Neutrophil (primary cell): ENCODE measurements around the gene CLEC10A.

ENCODE experiments used
- H3K27ac ChIP-seq: fragments of 200-600 bp; sonication (generic); 2 replicates; pipeline ENCODE4 v1.5.1; 2016; ENCODE audit warnings: mild to moderate bottlenecking, moderate library complexity
- H3K27me3 ChIP-seq: fragments of 200-600 bp; sonication (generic); 2 replicates; pipeline ENCODE4 v1.6.0; 2016; ENCODE audit warnings: mild to moderate bottlenecking
- H3K36me3 ChIP-seq: fragments of 200-600 bp; sonication (generic); 2 replicates; pipeline ENCODE4 v1.5.1; 2017
- H3K4me1 ChIP-seq, 2 experiments: fragments of 200-600 bp in 1 of 2; sonication (generic) in 1 of 2; 1 replicate in 1 of 2; 2 replicates in 1 of 2; pipeline versions ENCODE4 v1.5.1 to v1.6.1; 2013 to 2016; ENCODE audit warnings: low read depth in 1 of 2, low read length in 1 of 2, mild to moderate bottlenecking in 1 of 2, moderate library complexity in 1 of 2; ENCODE audit not compliant: control insufficient read depth in 1 of 2, insufficient read depth in 1 of 2
- H3K4me3 ChIP-seq, 2 experiments: fragments of 200-600 bp in 1 of 2; sonication (generic) in 1 of 2; 1 replicate in 1 of 2; 2 replicates in 1 of 2; pipeline ENCODE4 v1.5.1; 2013 to 2016; ENCODE audit warnings: low read depth in 1 of 2, low read length in 1 of 2, mild to moderate bottlenecking in 1 of 2, moderate library complexity in 1 of 2
- H3K9me3 ChIP-seq: fragments of 200-600 bp; sonication (generic); 2 replicates; pipeline ENCODE4 v1.5.1; 2016
- CTCF ChIP-seq: fragments of 200-600 bp; sonication (generic); IDR thresholded peaks from 2 replicates; pipeline ENCODE4 v1.5.1; 2016; ENCODE audit warnings: antibody characterized with exemption

CLEC10A gene

GRCh38 chr17:7114241-7114874 is 34.3 kb upstream of the CLEC10A start, which contains the start of gene ASGR2:
ASGR2 (minus strand) TSS chr17:7114822; CDS start chr17:7114240, 582 bp downstream.
- Histone ChIP-seq H3K36me3 (no peaks in the 10 kb centered on the region), H3K4me1 (peaks cover 3% of the 10 kb centered on the region in 2 experiments), H3K27ac (no peak within 1 kb of the TSS), H3K9me3 (no peaks in the 10 kb centered on the region), H3K4me3 (no peak within 1 kb of the TSS), H3K27me3 (peaks cover 71% of the 10 kb centered on the region)
- TF ChIP-seq CTCF, result no peak

GRCh38 chr17:7113273-7114071 is 33.4 kb upstream of the CLEC10A start:
- no peak overlapping the region for H3K27ac ChIP-seq
- TF ChIP-seq CTCF, result no peak
- no peaks in the 10 kb centered on the region for H3K36me3 ChIP-seq
- H3K4me3 ChIP-seq, result no peak overlapping the region
- peaks cover 3% of the 10 kb centered on the region in 2 experiments for H3K4me1 ChIP-seq
- no peaks in the 10 kb centered on the region for H3K9me3 ChIP-seq
- peaks cover 67% of the 10 kb centered on the region for H3K27me3 ChIP-seq

GRCh38 chr17:7112510-7113108 is 32.6 kb upstream of the CLEC10A start:
- Histone ChIP-seq H3K4me1 (peaks cover 3% of the 10 kb centered on the region in 2 experiments), H3K27ac (no peak overlapping the region), H3K4me3 (no peak overlapping the region), H3K36me3 (no peaks in the 10 kb centered on the region), H3K9me3 (no peaks in the 10 kb centered on the region), H3K27me3 (peaks cover 61% of the 10 kb centered on the region)
- no peak for TF ChIP-seq CTCF

GRCh38 chr17:7111784-7112509 is 31.9 kb upstream of the CLEC10A start:
- H3K27me3 ChIP-seq, result peaks cover 54% of the 10 kb centered on the region
- no peaks in the 10 kb centered on the region for H3K36me3 ChIP-seq
- H3K9me3 ChIP-seq, result no peaks in the 10 kb centered on the region
- H3K27ac ChIP-seq, result no peak overlapping the region
- no peak for TF ChIP-seq CTCF
- H3K4me3 ChIP-seq, result no peak overlapping the region
- peaks cover 3% of the 10 kb centered on the region in 2 experiments for H3K4me1 ChIP-seq

GRCh38 chr17:7110617-7111306 is 30.7 kb upstream of the CLEC10A start:
- Histone ChIP-seq H3K27ac (no peak overlapping the region), H3K9me3 (no peaks in the 10 kb centered on the region), H3K4me3 (no peak overlapping the region), H3K4me1 (peaks cover 3% of the 10 kb centered on the region in 2 experiments), H3K27me3 (peaks cover 43% of the 10 kb centered on the region), H3K36me3 (no peaks in the 10 kb centered on the region)
- TF ChIP-seq CTCF, result no peak
